Right cardiac atrium (tissue), 5 donors: ENCODE results near the gene SEC63. TPM values are rescaled to one million over a fixed set of nuclear protein-coding genes. Genes with fewer than 3 reads are reported as not detected.
"Not testable (repeated sequence)": the region's sequence is repeated elsewhere in the genome, so short reads cannot be mapped to it uniquely, and the experiment has no call there.

Source experiments
- ATAC-seq, 2 donors: fragments of 200-7000 bp; cut with Tn5 transposase; one replicate each; pipeline versions ENCODE4 v1.8.0 to v1.9.1; 2020; ENCODE audit warnings: moderate library complexity in 2 of 2, mild to moderate bottlenecking in 1 of 2
- DNase-seq, 3 donors: peaks; one replicate each; pipeline ENCODE4 v3.0.0-alpha.2; 2020
- H3K27ac ChIP-seq: one replicate; pipeline ENCODE4 v1.5.1; 2013; ENCODE audit warnings: mild to moderate bottlenecking, low read length, control low read depth, moderate library complexity
- H3K27me3 ChIP-seq: one replicate; pipeline ENCODE4 v1.6.1; 2013; ENCODE audit not compliant: control insufficient read depth, insufficient read depth
- H3K4me1 ChIP-seq: one replicate; pipeline ENCODE4 v1.6.1; 2013; ENCODE audit warnings: low read length; ENCODE audit not compliant: control insufficient read depth, insufficient read depth
- H3K4me3 ChIP-seq: one replicate; pipeline ENCODE4 v1.5.1; 2013; ENCODE audit warnings: low read length, control low read depth
- H3K9me3 ChIP-seq: one replicate; pipeline ENCODE4 v1.6.1; 2013; ENCODE audit warnings: low read length; ENCODE audit not compliant: control insufficient read depth
- WGBS: extraction: QIAGEN DNeasy Blood & Tissue Kit; methylation state at CpG from one replicate; pipeline ENCODE4 v1.1.7; 2013; 5-methylcytosine and 5-hydroxymethylcytosine counted together
- intact Hi-C, 4 donors: fragments of 100-400 bp; cut with DNase I; formaldehyde crosslinking; loops; one replicate each; pipeline versions ENCODE4 v1.11.0 to v1.14.0; 2022 to 2023
- polyA plus RNA-seq: library from polyadenylated mRNA; stranded (reverse); fragments of 200-250 nt; gene quantifications from one replicate; pipeline ENCODE4 v1.2.3, GENCODE V29; 2013
- total RNA-seq, 4 donors: library from RNA; stranded (reverse); fragmentation: NEBNext Ultra II Directional; extraction: Animal tissue kit (Norgen Biotek cat#: 25700); gene quantifications; one replicate each; pipeline ENCODE4 v1.2.1, GENCODE V29; 2021
- donor health status: healthy with polysubstance abuse.
- donor health status: DM: no; HTN: yes; CAD: no.
- donor health status: DM: no; HTN: no; CAD: no.
- donor health status: DM: no; HTN: yes; CAD: no; lungs with severe emphysema.
- donor health status: DM: yes; HTN: yes; CAD: no.

SEC63 gene
- total and polyA plus RNA-seq, 5 donors = 30.6 to 100 (median 78.3) TPM

DNA sequence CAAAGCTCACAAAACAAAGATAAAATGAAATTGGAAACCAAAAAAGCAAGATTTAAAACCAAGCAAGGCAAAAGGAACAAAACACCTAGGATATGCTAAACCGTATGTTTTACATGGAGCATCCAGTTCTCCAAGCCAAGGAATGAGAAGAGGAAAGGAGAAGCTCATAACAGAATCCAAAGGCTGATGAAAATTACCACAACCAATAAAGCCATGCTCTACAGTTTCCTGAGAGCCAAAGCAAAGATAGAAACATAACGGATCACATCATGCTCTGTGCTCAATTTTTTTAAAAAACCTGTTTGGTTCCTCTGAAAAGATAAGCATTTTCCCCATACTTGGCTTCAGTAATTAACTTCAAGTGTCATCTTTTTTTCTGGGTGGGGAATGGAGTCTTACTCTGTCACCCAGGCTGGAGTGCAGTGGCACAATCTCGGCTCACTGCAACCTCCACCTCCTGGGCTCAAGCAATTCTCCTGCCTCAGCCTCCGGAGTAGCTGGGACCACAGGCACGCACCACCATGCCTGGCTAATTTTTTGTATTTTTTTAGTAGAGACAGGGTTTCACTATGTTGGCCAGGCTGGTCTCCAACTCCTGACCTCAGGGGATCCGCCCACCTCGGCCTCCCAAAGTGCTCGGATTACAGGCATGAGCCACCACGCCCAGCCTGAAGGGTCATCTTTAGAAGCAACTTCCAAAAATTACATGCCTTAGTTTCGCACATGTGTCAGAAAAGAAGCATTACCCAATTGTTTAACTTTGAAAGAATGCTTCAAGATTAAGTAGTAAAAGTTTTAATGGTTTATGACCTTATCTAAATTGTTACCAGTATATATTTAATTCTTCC lies 31.1 kb downstream of the SEC63 start:
- H3K27me3 ChIP-seq, intact Hi-C loops, H3K9me3 ChIP-seq, H3K27ac ChIP-seq, H3K4me1 ChIP-seq, H3K4me3 ChIP-seq, ATAC-seq: not testable (repeated sequence)
- WGBS = 78% methylated on average over 10 of the region's 10 CpGs
- peak in 1 of 3 donors; percentile 49 for DNase-seq

DNA sequence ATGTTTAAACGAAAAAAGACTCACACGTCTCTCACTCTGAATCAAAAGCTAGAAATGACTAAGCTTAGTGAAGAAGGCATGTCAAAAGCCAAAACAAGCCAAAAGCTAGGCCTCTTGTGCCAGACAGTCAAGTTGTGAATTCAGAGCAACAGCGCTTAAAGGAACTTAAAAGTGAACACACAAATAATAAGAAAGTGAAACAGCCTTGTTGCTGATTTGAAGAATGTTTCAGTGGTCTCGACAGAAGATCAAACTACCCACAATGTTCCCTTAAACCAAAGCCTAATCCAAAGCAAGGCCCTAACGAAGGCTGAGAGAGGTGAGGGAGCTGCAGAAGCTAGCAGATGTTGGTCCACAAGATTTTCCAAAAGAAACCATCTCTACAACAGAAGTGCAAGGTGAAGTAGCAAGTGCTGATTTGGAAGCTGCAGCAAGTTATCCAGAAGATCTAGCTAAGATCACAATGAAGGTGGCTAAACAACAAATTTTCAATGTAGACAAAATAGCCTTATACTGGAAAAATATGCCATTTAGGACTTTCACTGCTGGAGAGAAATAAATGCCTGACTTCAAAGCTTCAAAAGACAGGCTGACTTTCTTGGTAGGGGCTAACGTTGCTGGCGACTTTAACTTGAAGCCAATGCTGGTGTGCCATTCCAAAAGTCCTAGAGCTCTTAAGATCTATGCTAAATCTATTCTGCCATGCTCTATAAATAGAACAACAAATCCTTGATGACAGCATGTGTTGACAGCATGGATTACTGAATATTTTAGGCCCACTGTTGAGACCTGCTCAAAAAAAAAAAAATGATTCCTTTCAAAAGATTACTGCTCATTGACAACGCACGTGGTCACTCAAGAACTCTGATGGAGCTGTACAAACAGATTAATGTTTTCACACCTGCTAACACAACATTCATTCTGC lies 40.3 kb downstream of the SEC63 start:
- DNase-seq = no peak
- Histone ChIP-seq H3K9me3 (no peaks in the 10 kb centered on the region), H3K4me1 (no peaks in the 10 kb centered on the region), H3K27me3 (no peaks in the 10 kb centered on the region), H3K27ac (no peak overlapping the region), H3K4me3 (no peak overlapping the region)
- intact Hi-C loops = no loop called here
- WGBS = 97% methylated on average over 9 of the region's 9 CpGs
- no peak for ATAC-seq

DNA sequence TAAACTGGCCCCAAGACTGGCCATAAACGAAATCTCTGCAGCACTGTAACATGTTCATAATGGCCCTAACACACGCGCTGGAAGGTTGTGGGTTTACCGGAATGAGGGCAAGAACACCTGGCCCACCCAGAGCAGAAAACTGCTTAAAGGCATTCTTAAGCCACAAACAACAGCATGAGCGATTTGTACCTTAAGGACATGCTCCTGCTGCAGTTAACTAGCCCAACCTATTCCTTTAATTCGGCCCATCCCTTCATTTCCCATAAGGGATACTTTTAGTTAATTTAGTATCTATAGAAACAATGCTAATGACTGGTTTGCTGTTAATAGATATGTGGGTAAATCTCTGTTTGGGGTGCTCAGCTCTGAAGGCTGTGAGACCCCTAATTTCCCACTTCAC lies 41.0 kb downstream of the SEC63 start:
- H3K27ac ChIP-seq, H3K9me3 ChIP-seq, H3K27me3 ChIP-seq, H3K4me1 ChIP-seq, H3K4me3 ChIP-seq, ATAC-seq, DNase-seq, intact Hi-C loops: not testable (repeated sequence)
- 98% methylated on average over 6 of the region's 6 CpGs for WGBS

DNA sequence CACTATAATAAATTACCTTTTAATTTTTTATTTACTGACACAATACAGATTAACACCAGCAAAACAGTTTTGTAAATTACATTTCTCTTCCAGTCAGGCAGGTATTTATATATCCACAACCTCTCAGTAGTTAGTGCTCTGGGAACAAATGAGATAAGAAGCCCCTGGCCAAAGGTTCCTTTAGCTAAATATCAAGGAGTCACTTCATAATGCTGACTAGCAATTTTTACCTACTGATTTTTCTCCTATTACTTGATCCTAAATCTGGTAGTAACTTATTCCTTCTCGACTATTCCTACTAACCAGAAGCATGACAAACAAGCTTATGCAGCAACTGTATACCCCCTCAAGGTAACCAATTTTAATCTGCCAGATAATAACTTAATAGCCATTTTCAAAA lies 46.3 kb downstream of the SEC63 start:
- 93% methylated on average over 1 of the region's 1 CpG for WGBS

DNA sequence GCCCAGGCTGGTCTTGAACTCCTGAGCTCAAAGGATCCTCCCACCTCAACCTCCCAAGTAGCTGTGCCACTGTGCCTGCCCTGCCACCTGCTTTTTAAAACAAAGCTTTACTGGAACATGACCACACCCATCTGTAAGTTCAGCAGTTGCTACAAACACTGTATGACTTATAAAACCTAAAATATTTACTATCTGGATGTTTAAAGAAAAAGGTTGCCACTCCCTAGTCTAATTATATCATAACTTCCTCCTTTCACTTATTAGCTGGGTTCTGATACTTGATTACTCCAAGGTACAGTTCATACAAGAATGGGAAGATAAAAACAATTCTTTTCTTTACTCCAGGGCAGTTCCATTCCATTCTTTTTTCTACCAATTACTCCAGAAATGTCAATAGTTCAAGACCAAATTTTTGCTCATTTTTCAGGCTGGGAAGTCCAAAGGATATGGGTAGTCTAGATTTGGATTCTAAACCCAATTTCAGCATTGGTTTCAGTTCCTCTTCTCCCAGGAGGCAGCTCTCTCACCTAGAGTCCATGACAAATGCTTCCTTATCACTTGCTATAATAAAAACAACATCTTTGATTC lies 63.1 kb downstream of the SEC63 start:
- Histone ChIP-seq H3K4me1 (no peaks in the 10 kb centered on the region), H3K27me3 (no peaks in the 10 kb centered on the region), H3K9me3 (no peaks in the 10 kb centered on the region), H3K4me3 (no peak overlapping the region), H3K27ac (no peak overlapping the region)
- intact Hi-C loops = no loop called here
- ATAC-seq = no peak
- no peak for DNase-seq

More for the DNA sequence above, 46.3 kb downstream of the SEC63 start:
- no peaks in the 10 kb centered on the region for H3K9me3 ChIP-seq
- ATAC-seq (no peak), DNase-seq (no peak)
- H3K27ac ChIP-seq = no peak overlapping the region
- H3K27me3 ChIP-seq = no peaks in the 10 kb centered on the region
- no peaks in the 10 kb centered on the region for H3K4me1 ChIP-seq
- no peak overlapping the region for H3K4me3 ChIP-seq
- intact Hi-C loops = no loop called here

GRCh38 chr6:107890431-107890830 lies 67.6 kb downstream of the SEC63 start:
- H3K27me3 ChIP-seq, H3K4me3 ChIP-seq, H3K9me3 ChIP-seq, H3K27ac ChIP-seq, ATAC-seq, intact Hi-C loops, H3K4me1 ChIP-seq, DNase-seq: not testable (repeated sequence)
- 98% methylated on average over 4 of the region's 4 CpGs for WGBS

DNA sequence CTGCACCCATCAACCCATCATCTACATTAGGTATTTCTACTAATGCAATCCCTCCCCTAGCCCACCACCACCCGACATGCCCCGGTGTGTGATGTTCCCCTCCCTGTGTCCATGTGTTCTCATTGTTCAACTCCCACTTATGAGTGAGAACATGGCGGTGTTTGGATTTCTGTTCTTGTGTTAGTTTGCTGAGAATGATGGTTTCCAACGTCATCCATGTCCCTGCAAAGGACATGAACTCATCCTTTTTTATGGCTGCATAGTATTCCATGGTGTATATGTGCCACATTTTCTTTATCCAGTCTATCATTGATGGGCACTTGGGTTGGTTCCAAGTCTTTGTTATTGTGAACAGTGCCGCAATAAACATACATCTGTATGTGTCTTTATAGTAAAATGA lies 72.1 kb downstream of the SEC63 start:
- 98% methylated on average over 5 of the region's 5 CpGs for WGBS
- H3K9me3 ChIP-seq, intact Hi-C loops, H3K27ac ChIP-seq, H3K4me3 ChIP-seq, H3K4me1 ChIP-seq, DNase-seq, ATAC-seq, H3K27me3 ChIP-seq: not testable (repeated sequence)

DNA sequence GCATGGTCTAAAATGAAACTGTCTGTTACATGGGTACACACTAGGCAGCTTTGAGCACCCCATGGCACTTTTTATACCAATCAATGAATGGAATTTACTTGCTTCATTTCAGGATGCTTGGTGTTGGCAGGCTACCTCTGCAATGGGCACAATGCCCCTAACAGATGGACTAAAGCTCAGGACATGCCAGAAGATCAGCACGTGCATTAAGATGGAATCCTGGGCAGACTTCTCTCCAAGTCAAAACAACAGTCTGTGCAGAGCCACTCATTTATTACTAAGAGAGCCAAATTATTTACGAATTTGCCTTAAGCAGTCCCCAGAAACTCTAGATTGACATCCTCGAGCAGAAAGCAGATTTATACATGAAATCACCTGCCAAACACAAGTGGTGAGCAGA lies 78.1 kb downstream of the SEC63 start:
- Histone ChIP-seq H3K4me1 (no peaks in the 10 kb centered on the region), H3K27me3 (no peaks in the 10 kb centered on the region), H3K9me3 (no peaks in the 10 kb centered on the region), H3K4me3 (no peak overlapping the region), H3K27ac (no peak overlapping the region)
- WGBS = 83% methylated on average over 3 of the region's 3 CpGs
- intact Hi-C loops = no loop called here
- DNase-seq (no peak), ATAC-seq (no peak)

GRCh38 chr6:107877968-107878367 lies 80.0 kb downstream of the SEC63 start:
- DNase-seq = no peak

DNA sequence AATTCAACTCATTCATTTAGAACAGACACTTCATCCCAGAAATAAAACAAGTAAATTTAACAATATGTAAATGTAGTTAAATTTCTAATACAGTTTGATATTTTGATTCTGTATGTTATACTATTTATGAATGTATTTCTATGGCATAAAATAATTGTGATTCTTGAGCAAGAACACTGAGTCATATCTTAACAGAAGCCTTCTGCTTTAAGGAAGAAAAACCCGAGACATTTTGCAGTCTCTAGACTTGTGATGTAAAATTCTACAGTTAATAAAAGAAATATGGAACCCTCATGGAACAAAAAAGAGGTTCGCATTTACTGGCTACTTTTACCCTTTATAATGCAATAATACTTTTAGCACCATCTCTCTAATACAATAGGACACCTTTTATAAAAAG lies 86.0 kb downstream of the SEC63 start:
- DNase-seq = no peak
- Histone ChIP-seq H3K27ac (no peak overlapping the region), H3K4me1 (no peaks in the 10 kb centered on the region), H3K4me3 (no peak overlapping the region), H3K27me3 (no peaks in the 10 kb centered on the region), H3K9me3 (no peaks in the 10 kb centered on the region)
- no peak for ATAC-seq
- WGBS = 87% methylated on average over 2 of the region's 2 CpGs
- intact Hi-C loops = no loop called here

More at GRCh38 chr6:107877968-107878367, 80.0 kb downstream of the SEC63 start:
- no peak overlapping the region for H3K27ac ChIP-seq
- WGBS = 96% methylated on average over 1 of the region's 1 CpG
- no peak for ATAC-seq
- intact Hi-C loops = no loop called here
- H3K9me3 ChIP-seq = no peaks in the 10 kb centered on the region
- H3K4me3 ChIP-seq = no peak overlapping the region
- no peaks in the 10 kb centered on the region for H3K27me3 ChIP-seq
- no peaks in the 10 kb centered on the region for H3K4me1 ChIP-seq

- 100% methylated on average over 1 of the region's 1 CpG for WGBS
- H3K4me1 ChIP-seq, H3K27me3 ChIP-seq, DNase-seq, H3K27ac ChIP-seq, H3K9me3 ChIP-seq, H3K4me3 ChIP-seq, ATAC-seq, intact Hi-C loops: not testable (repeated sequence)
These were observed 86.5 kb downstream of the SEC63 start for GRCh38 chr6:107871512-107871911.
